OCI-LY1 (cell line): ENCODE measurements around the gene PCP4L1.
"Not testable (repeated sequence)": the region's sequence is repeated elsewhere in the genome, so short reads cannot be mapped to it uniquely, and the experiment has no call there.

Experiments used
- H2AFZ ChIP-seq: fragments of 200-600 bp; sonication (generic), shearing (Covaris generic); 2 replicates; pipeline ENCODE4 v1.6.0; 2014; ENCODE audit warnings: antibody characterized with exemption, mild to moderate bottlenecking, low read length
- H3F3A ChIP-seq: fragments of 200-600 bp; sonication (generic), shearing (Covaris generic); 2 replicates; pipeline ENCODE4 v1.6.0; 2014; ENCODE audit warnings: mild to moderate bottlenecking, antibody characterized with exemption, low read length, moderate library complexity; ENCODE audit not compliant: insufficient read depth
- H3K27ac ChIP-seq: fragments of 200-600 bp; sonication (generic); 2 replicates; pipeline ENCODE4 v1.5.1; 2014; ENCODE audit warnings: low read length, mixed run types, mild to moderate bottlenecking, low read depth; ENCODE audit not compliant: poor library complexity, severe bottlenecking
- H3K27me3 ChIP-seq: fragments of 200-600 bp; sonication (generic); 2 replicates; pipeline ENCODE4 v1.6.0; 2014; ENCODE audit warnings: antibody characterized with exemption, mild to moderate bottlenecking, low read length, moderate library complexity; ENCODE audit not compliant: insufficient read depth
- H3K36me3 ChIP-seq: fragments of 200-600 bp; sonication (generic); 2 replicates; pipeline ENCODE4 v1.6.1; 2014; ENCODE audit warnings: mild to moderate bottlenecking, antibody characterized with exemption, low read length, moderate library complexity, mixed read lengths; ENCODE audit not compliant: insufficient read depth
- H3K4me1 ChIP-seq: fragments of 200-600 bp; sonication (generic); 2 replicates; pipeline ENCODE4 v1.5.1; 2014; ENCODE audit warnings: mild to moderate bottlenecking, low read length, moderate library complexity; ENCODE audit not compliant: insufficient read depth, severe bottlenecking
- H3K4me2 ChIP-seq: fragments of 200-600 bp; sonication (generic), shearing (Covaris generic); 2 replicates; pipeline ENCODE4 v1.6.1; 2014; ENCODE audit warnings: low read length
- H3K4me3 ChIP-seq: fragments of 200-600 bp; sonication (generic); 2 replicates; pipeline ENCODE4 v1.5.1; 2014; ENCODE audit warnings: low read length, low read depth, mild to moderate bottlenecking, mixed read lengths; ENCODE audit not compliant: poor library complexity, severe bottlenecking
- H3K79me2 ChIP-seq: fragments of 200-600 bp; shearing (Covaris generic); 2 replicates; pipeline ENCODE4 v1.6.1; 2016; ENCODE audit warnings: mixed run types, low read length, mixed read lengths; ENCODE audit not compliant: insufficient read depth
- H3K9ac ChIP-seq: fragments of 200-600 bp; sonication (generic), shearing (Covaris generic); 2 replicates; pipeline ENCODE4 v1.6.1; 2014; ENCODE audit warnings: mild to moderate bottlenecking, low read length, mixed read lengths
- H3K9me2 ChIP-seq: fragments of 200-600 bp; sonication (generic), shearing (Covaris generic); 2 replicates; pipeline ENCODE4 v1.6.1; 2014; ENCODE audit warnings: low read depth, mild to moderate bottlenecking, low read length, mixed read lengths
- H3K9me3 ChIP-seq: fragments of 200-600 bp; shearing (Covaris generic); 2 replicates; pipeline ENCODE4 v1.6.1; 2014; ENCODE audit warnings: low read length, mixed read lengths
- H4K20me1 ChIP-seq: fragments of 200-600 bp; sonication (generic), shearing (Covaris generic); 2 replicates; pipeline ENCODE4 v1.6.0; 2016; ENCODE audit warnings: mild to moderate bottlenecking, low read length; ENCODE audit not compliant: insufficient read depth
- CTCF ChIP-seq: fragments of 200-600 bp; sonication (generic), shearing (Covaris generic); IDR thresholded peaks from 2 replicates; pipeline ENCODE4 v1.5.1; 2017; ENCODE audit warnings: mild to moderate bottlenecking, antibody characterized with exemption, low read length, moderate library complexity, mixed read lengths
- EZH2 ChIP-seq: fragments of 200-600 bp; sonication (generic), shearing (Covaris generic); IDR thresholded peaks from 2 replicates; pipeline ENCODE4 v1.8.0; 2017; ENCODE audit warnings: borderline replicate concordance, mixed run types, mild to moderate bottlenecking, antibody characterized with exemption, low read length, moderate library complexity, mixed read lengths

The PCP4L1 gene

DNA sequence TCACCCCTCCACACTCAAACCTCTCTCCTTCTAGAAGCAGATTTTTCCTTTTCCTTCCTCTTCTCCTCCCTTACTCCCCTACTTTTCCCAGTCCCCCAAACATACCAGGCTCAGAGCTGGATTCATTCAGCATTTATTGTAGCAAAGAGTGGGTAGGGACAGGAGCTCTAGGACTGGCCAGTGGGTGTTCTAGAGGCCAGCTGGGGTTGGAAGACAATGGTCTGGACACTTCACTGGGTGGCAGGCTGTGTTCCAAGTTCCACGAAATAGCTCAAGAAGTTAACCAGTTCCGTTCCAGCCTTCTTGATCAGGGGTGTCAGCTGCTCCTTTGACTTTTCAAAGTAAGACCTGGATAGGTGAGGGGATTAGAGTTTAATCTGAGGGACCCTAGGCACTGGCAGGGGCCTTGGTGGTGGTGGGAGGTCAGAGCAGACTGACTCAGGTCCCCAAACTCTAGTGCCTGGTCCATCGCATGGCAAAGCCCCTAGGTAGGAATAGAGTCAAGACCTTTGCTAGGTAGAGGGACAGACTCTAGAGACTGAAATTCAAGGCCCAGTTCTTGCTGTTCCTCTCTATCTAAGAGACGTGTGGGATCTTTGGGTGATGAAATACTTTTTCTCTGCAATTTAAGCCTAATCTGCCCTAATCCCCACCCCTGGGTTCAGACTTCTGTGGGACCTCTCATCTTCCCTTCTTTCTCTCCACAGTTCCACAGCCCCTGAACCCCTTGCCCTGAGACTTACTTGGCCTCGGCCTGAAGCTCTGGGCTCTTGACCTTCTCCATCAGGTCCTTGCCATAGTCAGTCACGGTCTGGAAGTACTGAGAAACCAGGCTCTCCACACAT is 36.1 kb upstream of the PCP4L1 start:
- Histone ChIP-seq H2AFZ (no peak overlapping the region), H3K4me1 (peaks cover 33% of the 10 kb centered on the region), H3K9me2 (no peaks in the 10 kb centered on the region), H3K36me3 (no peaks in the 10 kb centered on the region), H3K79me2 (no peaks in the 10 kb centered on the region), H3F3A (no peaks in the 10 kb centered on the region), H4K20me1 (no peaks in the 10 kb centered on the region), H3K27ac (no peak overlapping the region), H3K9ac (no peak overlapping the region), H3K27me3 (no peaks in the 10 kb centered on the region), H3K4me2 (no peak overlapping the region), H3K4me3 (no peak overlapping the region), H3K9me3 (no peaks in the 10 kb centered on the region)
- no peak for TF ChIP-seq EZH2
- no peak for TF ChIP-seq CTCF

GRCh38 chr1:161223805-161224694 is 34.5 kb upstream of the PCP4L1 start:
- Histone ChIP-seq H3K4me3 (no peak overlapping the region), H3K9me3 (no peaks in the 10 kb centered on the region), H4K20me1 (no peaks in the 10 kb centered on the region), H3K4me1 (peaks cover 24% of the 10 kb centered on the region), H3K9me2 (no peaks in the 10 kb centered on the region), H3K27me3 (no peaks in the 10 kb centered on the region), H3K9ac (no peak overlapping the region), H2AFZ (no peak overlapping the region), H3F3A (no peaks in the 10 kb centered on the region), H3K79me2 (no peaks in the 10 kb centered on the region), H3K27ac (no peak overlapping the region), H3K36me3 (peaks cover 13% of the 10 kb centered on the region; the same call in 1 of the 2 replicates), H3K4me2 (no peak overlapping the region)
- TF ChIP-seq CTCF (no peak), EZH2 (no peak)

DNA sequence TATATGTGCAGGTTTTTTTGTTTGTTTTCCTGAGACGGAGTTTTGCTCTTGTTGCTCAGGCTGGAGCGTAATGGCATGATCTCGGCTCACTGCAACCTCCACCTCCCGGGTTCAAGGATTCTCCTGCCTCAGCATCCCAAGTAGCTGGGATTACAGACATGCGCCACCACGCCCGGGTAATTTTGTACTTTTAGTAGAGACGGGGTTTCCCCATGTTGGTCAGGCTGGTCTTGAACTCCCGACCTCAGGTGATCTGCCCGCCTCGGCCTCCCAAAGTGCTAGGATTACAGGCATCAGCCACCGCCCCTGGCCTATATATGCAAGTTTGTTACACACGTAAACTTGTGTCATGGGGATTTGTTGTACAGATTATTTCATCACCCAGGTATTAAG is 33.9 kb upstream of the PCP4L1 start:
- Histone ChIP-seq H3K4me1 (peaks cover 24% of the 10 kb centered on the region), H3K36me3 (peaks cover 20% of the 10 kb centered on the region)
- H3K4me2 ChIP-seq, H3K4me3 ChIP-seq, H2AFZ ChIP-seq, H3F3A ChIP-seq, H3K9me2 ChIP-seq, H3K9me3 ChIP-seq, H3K27ac ChIP-seq, H4K20me1 ChIP-seq, H3K79me2 ChIP-seq, H3K9ac ChIP-seq, H3K27me3 ChIP-seq: not testable (repeated sequence)
